Measurements from ENCODE around the gene NFASC. TPM values are rescaled to one million over a fixed set of nuclear protein-coding genes. Genes with fewer than 3 reads are reported as not detected.

The NFASC gene
- total and polyA plus RNA-seq, 8 donors: 3.3 to 12.7 (median 6.7) TPM

DNA sequence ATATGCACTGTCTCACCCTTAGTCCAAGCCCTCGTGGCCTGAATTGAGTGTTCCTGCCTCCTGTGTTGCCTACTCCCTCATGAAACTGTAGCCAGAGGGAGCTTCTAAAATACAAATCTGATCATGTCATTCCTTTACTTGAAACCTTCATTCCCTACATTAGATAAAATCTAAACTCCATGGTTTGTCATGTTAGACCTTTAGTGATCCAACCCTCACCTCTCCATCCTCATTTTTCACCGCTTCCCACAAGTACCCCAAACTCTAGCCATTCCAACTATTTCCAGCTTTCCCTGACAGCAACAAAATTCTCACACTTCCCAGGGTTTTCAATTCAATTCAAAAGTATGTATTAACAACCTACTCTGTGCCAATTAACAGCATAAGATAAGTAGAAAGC, 154.0 kb downstream of the NFASC start:
- intact Hi-C loops (cut with DNase I): no loop called here
- FAIRE-seq: no peak
- no peak for DNase-seq
- H3K9me3 ChIP-seq: no peaks in the 10 kb centered on the region
- no peaks in the 10 kb centered on the region for H3K36me3 ChIP-seq
- no peak overlapping the region for H3K27ac ChIP-seq
- H3K4me3 ChIP-seq: no peak overlapping the region
- H3K4me1 ChIP-seq: no peaks in the 10 kb centered on the region
- H3K27me3 ChIP-seq: no peaks in the 10 kb centered on the region
- TF ChIP-seq CTCF (IDR thresholded peaks at IDR 0.05): no peak
- 95 to 97% methylated on average over 2 of the region's 2 CpGs for WGBS, 2 donors
- no peak for ATAC-seq

DNA sequence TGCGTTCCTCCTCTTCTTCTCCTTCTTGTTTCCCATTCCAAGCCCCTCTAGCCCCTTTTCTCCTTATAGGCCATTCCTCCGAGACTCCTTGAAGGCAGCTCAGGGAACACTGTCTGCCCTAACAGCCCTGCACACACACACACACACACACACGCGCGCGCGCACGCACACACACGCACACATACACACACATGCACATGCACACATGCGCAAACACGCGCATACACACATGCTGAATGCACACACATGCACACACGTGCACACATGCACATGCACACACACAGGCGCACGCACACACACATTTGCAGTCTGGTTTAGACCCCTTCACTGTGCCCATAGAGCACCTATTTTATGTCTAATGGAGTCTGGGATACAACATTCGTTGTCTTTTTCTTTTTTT, 154.6 kb downstream of the NFASC start:
- Histone ChIP-seq H3K27me3 (no peaks in the 10 kb centered on the region), H3K36me3 (no peaks in the 10 kb centered on the region), H3K9me3 (no peaks in the 10 kb centered on the region), H3K27ac (no peak overlapping the region), H3K4me3 (no peak overlapping the region), H3K4me1 (no peaks in the 10 kb centered on the region)
- WGBS, 2 donors: 86 to 88% methylated on average over 16 of the region's 16 CpGs
- intact Hi-C loops (cut with DNase I): no loop called here
- TF ChIP-seq CTCF (IDR thresholded peaks at IDR 0.05): no peak
- no peak for ATAC-seq
- no peak for FAIRE-seq
- no peak for DNase-seq

DNA sequence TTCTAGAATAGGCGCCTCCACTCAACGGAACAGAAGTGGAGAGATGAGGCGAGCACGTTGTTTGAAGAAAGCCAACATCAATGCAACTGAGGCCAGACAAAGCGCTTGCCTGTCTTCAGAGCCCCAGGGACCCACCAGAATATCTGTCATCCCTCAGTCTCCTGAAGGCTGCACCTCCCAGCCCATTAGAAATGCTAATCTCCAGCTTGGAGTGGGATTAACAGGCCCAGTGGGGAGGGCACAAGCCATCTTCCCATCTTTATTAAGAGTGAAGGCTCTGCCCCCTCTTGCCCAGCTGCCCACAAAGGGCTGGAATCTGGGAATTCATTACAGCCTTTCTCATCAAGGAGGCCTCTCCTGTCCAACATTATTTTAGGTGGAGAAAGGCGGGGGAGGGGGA, 155.5 kb downstream of the NFASC start:
- WGBS, 2 donors: 72 to 73% methylated on average over 6 of the region's 6 CpGs
- intact Hi-C loops (cut with DNase I): no loop called here
- Histone ChIP-seq H3K36me3 (no peaks in the 10 kb centered on the region), H3K9me3 (no peaks in the 10 kb centered on the region), H3K4me3 (no peak overlapping the region), H3K27me3 (no peaks in the 10 kb centered on the region), H3K4me1 (no peaks in the 10 kb centered on the region), H3K27ac (no peak overlapping the region)
- FAIRE-seq (no peak), ATAC-seq (no peak), DNase-seq (no peak)
- TF ChIP-seq CTCF (IDR thresholded peaks at IDR 0.05): no peak

DNA sequence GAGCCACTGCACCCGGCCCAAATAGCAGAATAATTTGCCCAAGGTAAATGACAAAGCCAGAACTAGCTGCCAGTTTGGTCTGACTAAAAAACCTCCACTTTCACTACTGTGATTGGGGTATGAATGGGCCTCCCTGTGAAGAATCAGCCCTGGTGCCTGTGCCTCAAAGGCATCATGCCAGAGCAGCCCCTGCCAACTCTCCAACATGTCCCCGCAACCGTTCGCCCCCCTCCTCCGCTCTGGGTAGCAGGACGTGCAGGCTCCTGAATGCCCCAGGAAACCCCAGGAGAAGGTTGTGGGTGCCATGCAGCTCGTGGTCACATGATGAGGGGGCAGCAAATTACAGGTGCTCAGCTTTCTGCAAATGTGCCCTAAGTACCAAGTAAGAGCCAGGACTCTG, 157.7 kb downstream of the NFASC start:
- Histone ChIP-seq H3K27ac (no peak overlapping the region), H3K36me3 (no peaks in the 10 kb centered on the region), H3K4me3 (no peak overlapping the region), H3K27me3 (no peaks in the 10 kb centered on the region), H3K4me1 (no peaks in the 10 kb centered on the region), H3K9me3 (no peaks in the 10 kb centered on the region)
- ATAC-seq: no peak
- WGBS, 2 donors: 63 to 72% methylated on average over 7 of the region's 7 CpGs
- intact Hi-C loops (cut with DNase I): no loop called here
- no peak for DNase-seq
- no peak for TF ChIP-seq CTCF (IDR thresholded peaks at IDR 0.05)
- FAIRE-seq: no peak

- ATAC-seq: no peak
- no peak for TF ChIP-seq CTCF (IDR thresholded peaks at IDR 0.05)
- WGBS, 2 donors: 52% methylated on average over 4 of the region's 4 CpGs
- no peak overlapping the region for H3K4me3 ChIP-seq
- intact Hi-C loops (cut with DNase I): no loop called here
- no peaks in the 10 kb centered on the region for H3K27me3 ChIP-seq
- H3K9me3 ChIP-seq: no peaks in the 10 kb centered on the region
- no peaks in the 10 kb centered on the region for H3K36me3 ChIP-seq
- H3K4me1 ChIP-seq: no peaks in the 10 kb centered on the region
- no peak for FAIRE-seq
- DNase-seq: no peak
- H3K27ac ChIP-seq: no peak overlapping the region
Observed at GRCh38 chr1:205028924-205029323, 158.3 kb downstream of the NFASC start.

Measured in pancreas (tissue), 10 donors.